CD4-positive, alpha-beta T cell treated with Interferon gamma for 1 hour (primary cell): Measurements from ENCODE around the gene ZBTB11.
A peak's percentile ranks its signal among the peaks of the same experiment; 100 is the strongest.
"Not testable (repeated sequence)": the region's sequence is repeated elsewhere in the genome, so short reads cannot be mapped to it uniquely, and the experiment has no call there.

Source experiments
- DNase-seq: peaks from one replicate; pipeline ENCODE4 v3.0.0-alpha.2; 2020

Gene ZBTB11

GRCh38 chr3:101676765-101677435 lies at the start of gene ZBTB11:
ZBTB11 (minus strand) TSS chr3:101677132; CDS start chr3:101676914, 218 bp downstream.
- peak; percentile 98 for DNase-seq

- no peak for DNase-seq
Measured at GRCh38 chr3:101725890-101726275, 49.0 kb upstream of the ZBTB11 start.

GRCh38 chr3:101725194-101725889 lies 48.4 kb upstream of the ZBTB11 start:
- DNase-seq = peak; percentile 5

DNA sequence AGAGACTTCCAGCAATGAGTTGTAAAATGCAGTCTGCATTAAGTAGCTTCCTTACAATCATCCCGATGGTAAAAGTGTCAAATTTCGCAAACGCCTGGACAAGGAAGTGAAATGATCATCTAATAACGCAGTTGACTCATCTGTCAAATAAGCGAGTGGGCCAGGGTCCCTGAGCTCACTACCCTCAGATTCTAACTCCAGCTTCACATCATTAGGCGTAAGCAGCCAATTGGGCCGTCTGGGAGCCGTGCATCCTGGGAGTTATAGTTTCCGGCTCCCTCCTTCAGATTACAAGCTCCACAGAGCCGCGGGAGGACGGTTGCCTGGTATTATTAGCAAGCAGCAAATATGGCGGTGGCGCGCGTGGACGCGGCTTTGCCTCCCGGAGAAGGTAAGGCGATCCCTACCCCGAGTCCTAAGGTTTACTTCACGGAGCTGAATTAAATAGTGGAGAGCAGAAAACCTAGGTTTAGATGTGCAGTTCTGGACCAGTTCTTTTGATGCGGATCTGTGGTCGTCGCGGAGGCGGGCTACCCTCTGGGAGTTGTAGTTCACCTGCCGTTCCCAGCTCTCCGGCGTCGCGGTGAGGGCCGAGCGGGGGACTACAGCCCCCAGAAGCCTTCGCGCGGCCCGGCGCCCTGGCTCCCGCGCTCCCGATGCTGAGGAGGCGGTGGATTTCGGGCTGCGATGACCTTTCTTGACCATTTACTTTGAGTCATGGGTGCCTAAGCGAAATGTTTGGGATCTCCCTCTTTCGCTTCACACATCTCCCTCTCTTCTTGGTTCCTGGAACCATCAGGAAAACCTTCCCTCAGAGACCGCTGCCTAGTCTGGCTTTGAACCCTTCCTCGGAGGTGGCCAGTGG lies 47.6 kb upstream of the ZBTB11 start, which contains the start of gene CEP97:
TSS of gene CEP97 (plus strand) at position 286 of the 865 bp plus-strand sequence. CDS start at position 349, 63 bp downstream.
- DNase-seq = peak; percentile 83

DNA sequence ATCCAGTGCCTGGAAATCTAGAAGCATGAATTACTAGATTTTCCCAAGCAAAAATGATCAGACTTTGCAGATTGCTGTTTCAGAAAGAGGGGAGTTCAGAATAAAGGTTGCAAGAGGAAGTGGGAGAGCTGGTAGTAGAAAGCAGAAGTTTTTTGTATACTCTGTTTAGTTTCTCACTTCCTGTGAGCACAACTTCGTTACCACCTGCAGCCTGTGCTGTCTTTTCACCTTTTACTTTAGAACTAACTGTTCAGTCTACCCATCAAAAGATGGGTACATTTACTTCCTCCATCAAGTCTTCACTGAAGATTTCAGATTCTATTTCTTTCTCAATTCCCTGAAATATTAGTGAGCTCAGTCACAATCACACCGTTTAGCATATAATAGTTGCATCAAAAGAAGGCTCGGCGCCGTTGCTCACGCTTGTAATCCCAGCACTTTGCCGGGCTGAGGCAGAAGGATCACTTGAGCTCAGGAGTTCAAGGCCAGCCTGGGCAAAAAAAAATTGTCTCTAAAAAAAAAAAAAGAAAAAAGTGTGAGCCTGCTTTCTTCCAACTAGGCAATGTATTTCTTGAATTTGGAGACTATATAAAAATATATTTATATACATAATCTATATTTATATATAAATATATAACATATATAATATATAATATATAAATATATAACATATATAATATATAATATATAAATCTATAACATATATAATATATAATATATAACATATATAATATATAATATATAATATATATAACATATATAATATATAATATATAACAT lies 45.7 kb upstream of the ZBTB11 start:
- DNase-seq = no peak

GRCh38 chr3:101720851-101721840 lies 44.2 kb upstream of the ZBTB11 start:
- DNase-seq = no peak

DNA sequence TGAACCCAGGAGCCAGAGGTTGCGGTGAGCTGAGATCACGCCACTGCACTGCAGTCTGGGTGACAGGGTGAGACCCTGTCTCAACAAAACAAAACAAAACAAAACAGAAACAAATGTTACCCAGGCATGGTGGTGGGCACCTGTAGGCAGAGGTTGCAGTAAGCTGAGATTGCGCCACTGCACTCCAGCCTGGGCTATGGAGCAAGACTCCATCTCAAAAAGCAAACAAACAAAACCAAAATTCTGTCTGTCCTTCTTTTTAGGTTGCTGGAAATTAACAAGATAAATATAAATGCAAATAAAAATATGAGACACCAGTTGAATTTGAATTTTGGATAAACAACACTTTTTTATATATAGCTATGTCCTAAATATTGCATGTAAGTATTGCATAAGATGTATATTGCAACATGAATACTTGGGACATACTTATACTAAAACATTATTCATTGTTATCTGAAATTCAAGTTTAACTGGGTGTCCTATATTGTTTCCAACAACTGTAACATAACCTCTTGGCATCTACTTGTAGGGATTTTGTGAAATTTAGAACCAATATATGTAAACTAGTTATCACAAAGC lies 42.8 kb upstream of the ZBTB11 start:
- no peak for DNase-seq

- DNase-seq = no peak
Measured at GRCh38 chr3:101718455-101718854, 41.5 kb upstream of the ZBTB11 start.

- DNase-seq = no peak
Measured at GRCh38 chr3:101709126-101709525, 32.2 kb upstream of the ZBTB11 start.

GRCh38 chr3:101704639-101705038 lies 27.7 kb upstream of the ZBTB11 start:
- DNase-seq = not testable (repeated sequence)

GRCh38 chr3:101703169-101703568 lies 26.2 kb upstream of the ZBTB11 start:
- DNase-seq = no peak

DNA sequence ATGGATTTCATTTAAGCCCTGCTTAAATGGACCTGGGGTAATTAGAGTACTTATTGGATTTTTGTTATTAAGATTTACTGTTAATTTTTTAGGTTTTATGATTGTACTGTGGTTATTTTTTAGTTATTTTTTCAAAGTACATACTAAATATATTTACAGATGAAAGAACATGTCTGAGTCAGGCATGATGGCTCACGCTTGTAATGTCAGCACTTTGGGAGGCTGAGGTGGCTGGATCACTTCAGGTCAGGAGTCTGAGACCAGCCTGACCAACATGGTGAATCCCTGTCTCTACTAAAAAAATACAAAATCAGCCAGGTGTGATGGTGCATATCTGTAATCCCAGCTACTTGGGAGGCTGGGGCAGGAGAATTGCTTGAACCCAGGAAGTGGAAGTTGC lies 25.8 kb upstream of the ZBTB11 start:
- no peak for DNase-seq

- DNase-seq = no peak
Measured at GRCh38 chr3:101701696-101702634, 25.0 kb upstream of the ZBTB11 start.

GRCh38 chr3:101695779-101696372 lies 18.9 kb upstream of the ZBTB11 start:
- DNase-seq = no peak

GRCh38 chr3:101694836-101695235 lies 17.9 kb upstream of the ZBTB11 start:
- DNase-seq = not testable (repeated sequence)

DNA sequence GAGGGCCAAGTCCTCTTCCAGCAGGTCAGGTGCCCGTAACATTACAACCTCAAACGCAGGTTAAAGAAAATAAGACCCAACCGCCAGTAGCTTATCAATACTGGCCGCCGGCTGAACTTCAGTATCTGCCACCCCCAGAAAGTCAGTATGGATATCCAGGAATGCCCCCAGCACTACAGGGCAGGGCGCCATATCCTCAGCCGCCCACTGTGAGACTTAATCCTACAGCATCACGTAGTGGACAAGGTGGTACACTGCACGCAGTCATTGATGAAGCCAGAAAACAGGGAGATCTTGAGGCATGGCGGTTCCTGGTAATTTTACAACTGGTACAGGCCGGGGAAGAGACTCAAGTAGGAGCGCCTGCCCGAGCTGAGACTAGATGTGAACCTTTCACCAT lies 16.6 kb upstream of the ZBTB11 start:
- peak; percentile 28 for DNase-seq

GRCh38 chr3:101691685-101692671 lies 15.0 kb upstream of the ZBTB11 start:
- DNase-seq = not testable (repeated sequence)

DNA sequence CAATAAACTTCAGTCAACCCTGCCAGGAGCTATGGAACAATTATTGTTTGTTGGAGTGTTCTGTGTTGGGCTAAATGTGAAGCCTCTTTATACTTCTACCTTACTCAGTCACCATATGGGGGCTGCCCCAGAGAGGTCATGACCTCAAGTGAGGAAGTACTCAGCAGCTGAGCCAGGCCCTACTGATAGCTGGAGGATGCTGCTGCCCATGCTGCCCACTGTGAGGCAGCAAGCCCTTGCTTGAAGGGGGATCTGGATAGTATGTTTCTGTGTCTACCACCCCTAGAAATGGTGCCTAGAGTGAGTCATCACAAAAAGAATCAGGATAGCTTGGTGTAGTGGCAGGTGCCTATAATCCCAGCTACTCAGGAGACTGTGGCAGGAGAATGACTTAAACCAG lies 14.0 kb upstream of the ZBTB11 start:
- DNase-seq = peak; percentile 16
